ENCODE measurements around the gene MAD2L1. TPM values are rescaled to one million over a fixed set of nuclear protein-coding genes. Genes with fewer than 3 reads are reported as not detected.

Gene MAD2L1
- polyA plus RNA-seq, 3 donors from 2014 or later, result 7.8 to 10.7 (median 9.3) TPM

DNA sequence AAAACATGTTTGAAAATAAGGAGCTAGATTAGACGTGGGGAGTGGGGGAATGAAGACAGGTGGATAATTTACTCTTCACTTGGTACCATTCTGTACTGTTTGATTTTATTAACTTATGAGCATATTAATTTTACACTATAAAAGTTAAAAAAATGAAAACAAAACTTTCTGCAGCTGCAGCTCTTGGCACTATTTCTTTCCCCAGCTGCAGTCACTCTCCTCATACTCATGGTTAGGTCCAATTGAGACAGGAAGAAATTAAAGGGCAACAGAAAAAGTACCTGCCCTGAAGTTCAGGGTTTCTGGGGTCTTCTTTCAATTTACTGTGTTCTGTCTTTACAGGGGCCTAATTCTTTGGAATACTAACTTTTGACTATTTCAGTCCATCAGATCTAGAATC is 15.4 kb downstream of the MAD2L1 start:
- no peaks in the 10 kb centered on the region for H3K9me3 Mint-ChIP-seq
- H3K4me3 Mint-ChIP-seq, result no peak overlapping the region
- H3K4me1 Mint-ChIP-seq, result peaks cover 0 to 5% of the 10 kb centered on the region in 2 donors
- DNase-seq, result no peak
- no peaks in the 10 kb centered on the region for H3K27me3 Mint-ChIP-seq (ENCODE audit: low read depth in 3 of 3)
- no peak overlapping the region for H3K27ac Mint-ChIP-seq
- no peaks in the 10 kb centered on the region for H3K36me3 Mint-ChIP-seq

DNA sequence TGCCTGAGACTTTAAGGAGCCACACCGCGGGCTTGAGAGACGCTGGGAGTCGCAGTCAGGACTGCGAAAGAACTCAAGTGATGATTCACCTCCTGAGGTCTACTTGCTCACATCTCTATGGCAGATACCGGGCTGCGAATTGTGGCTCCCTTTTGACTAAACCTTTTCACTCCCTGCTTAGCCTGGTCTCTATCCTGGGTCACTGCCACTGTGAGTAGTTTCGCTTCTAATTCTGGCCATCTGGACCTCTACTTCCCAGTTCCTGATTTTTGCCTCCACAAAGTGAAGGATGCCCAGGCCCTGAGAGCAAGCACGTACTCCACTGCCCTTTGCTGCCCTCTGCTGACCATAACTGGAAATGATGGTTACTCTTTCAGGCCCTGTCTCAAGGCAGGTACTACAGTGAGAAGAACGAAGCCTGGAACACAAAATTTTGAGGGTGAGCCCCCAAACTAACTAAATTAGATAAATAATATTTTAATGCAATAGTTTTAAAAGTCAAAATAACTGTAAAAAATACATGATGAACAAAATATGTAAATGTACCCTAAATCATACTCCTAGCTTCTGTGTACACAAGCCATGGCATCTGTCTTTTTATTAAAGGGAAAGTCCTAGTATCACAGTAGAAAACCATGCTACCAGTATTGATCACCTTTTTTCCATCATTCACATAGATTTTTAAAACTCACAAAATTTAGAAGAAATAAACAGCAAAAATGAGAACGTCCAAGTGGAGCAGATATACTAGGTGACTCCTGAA is 16.7 kb downstream of the MAD2L1 start:
- no peaks in the 10 kb centered on the region for H3K9me3 Mint-ChIP-seq
- peak; percentile 59 to 70 (median 60) for DNase-seq
- no peak overlapping the region for H3K27ac Mint-ChIP-seq
- no peaks in the 10 kb centered on the region for H3K36me3 Mint-ChIP-seq
- H3K4me1 Mint-ChIP-seq, result peaks cover 0 to 5% of the 10 kb centered on the region in 2 donors
- H3K27me3 Mint-ChIP-seq (ENCODE audit: low read depth in 3 of 3), result peaks cover 0 to 2% (median 0%) of the 10 kb centered on the region in 3 donors
- H3K4me3 Mint-ChIP-seq, result peak overlapping the region in 3 of 5 donors; percentile 28 to 76 (median 70)

GRCh38 chr4:120043828-120044227 is 22.8 kb downstream of the MAD2L1 start:
- DNase-seq, result no peak
- Mint-ChIP-seq H3K9me3 (peaks cover 0 to 8% (median 5%) of the 10 kb centered on the region in 6 donors), H3K27ac (no peak overlapping the region), H3K27me3 (ENCODE audit: low read depth in 3 of 3) (peaks cover 0 to 7% (median 0%) of the 10 kb centered on the region in 3 donors), H3K4me3 (no peak overlapping the region), H3K4me1 (no peaks in the 10 kb centered on the region), H3K36me3 (peaks cover 0 to 5% (median 0%) of the 10 kb centered on the region in 3 donors)

DNA sequence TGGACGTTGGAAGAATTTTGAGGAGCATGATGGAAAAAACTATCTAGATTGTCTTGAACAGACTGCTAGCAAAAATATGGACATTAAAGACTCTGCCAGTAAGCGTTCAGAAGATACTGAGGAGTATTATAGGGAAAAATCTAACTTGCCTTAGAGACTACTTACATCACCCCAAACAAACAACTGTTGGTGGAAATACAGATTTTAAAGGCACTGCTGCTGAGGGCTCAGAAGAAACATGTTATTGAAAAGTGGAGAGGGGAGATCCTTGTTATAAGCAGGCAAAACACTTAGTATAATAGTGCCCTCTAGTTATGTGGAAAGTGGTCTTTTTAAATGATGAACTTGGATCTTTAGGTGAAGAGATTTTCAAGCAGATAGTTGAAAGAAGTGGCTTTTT is 29.2 kb downstream of the MAD2L1 start:
- Mint-ChIP-seq H3K27ac (no peak overlapping the region), H3K4me3 (no peak overlapping the region), H3K9me3 (peaks cover 0 to 2% (median 0%) of the 10 kb centered on the region in 6 donors), H3K4me1 (no peaks in the 10 kb centered on the region), H3K27me3 (ENCODE audit: low read depth in 3 of 3) (peaks cover 4 to 14% (median 7%) of the 10 kb centered on the region in 3 donors), H3K36me3 (no peaks in the 10 kb centered on the region)
- DNase-seq, result no peak

DNA sequence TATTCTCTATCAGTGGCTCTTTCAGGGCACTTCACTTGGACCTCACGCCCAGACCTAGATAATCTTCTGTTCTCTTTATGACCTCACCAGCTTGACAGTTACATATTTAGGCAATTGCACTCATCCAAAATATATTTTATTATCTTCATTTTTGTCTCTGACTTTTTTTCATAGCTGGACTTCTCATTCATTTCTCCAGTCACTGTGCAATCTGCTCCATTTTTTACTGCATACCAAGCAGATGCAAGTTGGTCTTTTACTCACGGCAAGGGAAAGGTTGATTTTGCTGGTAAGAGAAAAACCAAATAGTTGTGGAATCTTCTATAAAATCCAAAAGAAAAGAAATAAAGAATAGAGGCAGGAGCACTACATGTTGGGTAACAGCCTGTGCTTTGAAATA is 31.7 kb downstream of the MAD2L1 start:
- H3K36me3 Mint-ChIP-seq, result no peaks in the 10 kb centered on the region
- no peaks in the 10 kb centered on the region for H3K4me1 Mint-ChIP-seq
- H3K27ac Mint-ChIP-seq, result no peak overlapping the region
- peaks cover 4 to 14% (median 4%) of the 10 kb centered on the region in 3 donors for H3K27me3 Mint-ChIP-seq (ENCODE audit: low read depth in 3 of 3)
- no peak overlapping the region for H3K4me3 Mint-ChIP-seq
- peaks cover 0 to 2% (median 0%) of the 10 kb centered on the region in 6 donors for H3K9me3 Mint-ChIP-seq
- DNase-seq, result no peak

GRCh38 chr4:120026853-120027252 is 39.8 kb downstream of the MAD2L1 start:
- no peaks in the 10 kb centered on the region for H3K4me1 Mint-ChIP-seq
- H3K27ac Mint-ChIP-seq, result no peak overlapping the region
- no peak for DNase-seq
- no peaks in the 10 kb centered on the region for H3K9me3 Mint-ChIP-seq
- no peaks in the 10 kb centered on the region for H3K36me3 Mint-ChIP-seq
- H3K4me3 Mint-ChIP-seq, result no peak overlapping the region
- peaks cover 0 to 5% (median 0%) of the 10 kb centered on the region in 3 donors for H3K27me3 Mint-ChIP-seq (ENCODE audit: low read depth in 3 of 3)

GRCh38 chr4:120025516-120025915 is 41.1 kb downstream of the MAD2L1 start:
- DNase-seq, result no peak
- H3K27me3 Mint-ChIP-seq (ENCODE audit: low read depth in 3 of 3), result peaks cover 0 to 5% (median 0%) of the 10 kb centered on the region in 3 donors
- no peaks in the 10 kb centered on the region for H3K36me3 Mint-ChIP-seq
- no peaks in the 10 kb centered on the region for H3K9me3 Mint-ChIP-seq
- no peak overlapping the region for H3K27ac Mint-ChIP-seq
- no peaks in the 10 kb centered on the region for H3K4me1 Mint-ChIP-seq
- H3K4me3 Mint-ChIP-seq, result no peak overlapping the region

- DNase-seq, result no peak
- no peaks in the 10 kb centered on the region for H3K4me1 Mint-ChIP-seq
- H3K27me3 Mint-ChIP-seq (ENCODE audit: low read depth in 3 of 3), result peaks cover 2 to 6% (median 3%) of the 10 kb centered on the region in 3 donors
- no peak overlapping the region for H3K4me3 Mint-ChIP-seq
- peaks cover 0 to 16% (median 0%) of the 10 kb centered on the region in 6 donors for H3K9me3 Mint-ChIP-seq
- H3K36me3 Mint-ChIP-seq, result no peaks in the 10 kb centered on the region
- no peak overlapping the region for H3K27ac Mint-ChIP-seq
Observed at GRCh38 chr4:120018786-120019185, 47.9 kb downstream of the MAD2L1 start.

DNA sequence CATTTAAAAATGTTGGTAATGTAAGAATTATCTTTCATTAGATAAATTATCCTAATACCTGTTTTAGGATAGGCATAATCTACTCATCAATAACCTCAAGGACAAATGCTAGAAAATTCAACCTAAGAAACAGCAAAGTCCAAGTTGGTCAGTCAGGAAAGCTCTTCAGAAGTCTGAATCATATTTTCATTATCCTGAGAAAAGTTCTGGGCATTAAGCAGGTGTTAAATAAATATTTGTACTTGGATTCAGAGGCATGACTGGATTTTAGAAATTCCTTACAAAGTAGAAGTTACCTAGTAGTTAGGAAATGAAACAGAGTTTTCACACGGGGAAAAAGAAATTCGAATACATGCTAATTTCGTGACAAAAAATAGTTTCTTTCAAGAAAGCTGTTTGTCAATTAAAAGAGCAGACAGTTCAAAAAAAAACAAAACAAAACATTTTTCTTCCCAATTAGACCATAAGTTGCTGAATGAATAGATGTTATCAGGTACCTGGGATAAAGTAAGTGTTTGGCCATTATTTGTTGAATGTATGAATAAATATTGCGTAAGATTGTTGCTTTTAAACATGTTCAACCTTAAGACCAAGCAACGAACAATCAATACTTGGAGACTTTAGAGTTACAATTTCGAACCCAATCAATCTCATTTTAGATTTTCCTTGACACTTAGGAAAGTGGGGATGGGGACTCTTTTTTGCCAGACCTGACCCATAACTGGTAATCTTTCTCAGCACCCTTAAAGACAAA is 48.5 kb downstream of the MAD2L1 start:
- Mint-ChIP-seq H3K27ac (no peak overlapping the region), H3K27me3 (ENCODE audit: low read depth in 3 of 3) (peaks cover 2 to 6% (median 3%) of the 10 kb centered on the region in 3 donors), H3K36me3 (no peaks in the 10 kb centered on the region), H3K9me3 (peaks cover 0 to 16% (median 0%) of the 10 kb centered on the region in 6 donors), H3K4me1 (no peaks in the 10 kb centered on the region), H3K4me3 (no peak overlapping the region)
- no peak for DNase-seq

- Mint-ChIP-seq H3K4me1 (no peaks in the 10 kb centered on the region), H3K36me3 (no peaks in the 10 kb centered on the region), H3K27ac (no peak overlapping the region), H3K4me3 (no peak overlapping the region), H3K27me3 (ENCODE audit: low read depth in 3 of 3) (peaks cover 4 to 6% (median 4%) of the 10 kb centered on the region in 3 donors), H3K9me3 (peaks cover 0 to 16% (median 0%) of the 10 kb centered on the region in 6 donors)
- no peak for DNase-seq
Observed at GRCh38 chr4:120011725-120012124, 54.9 kb downstream of the MAD2L1 start.

DNA sequence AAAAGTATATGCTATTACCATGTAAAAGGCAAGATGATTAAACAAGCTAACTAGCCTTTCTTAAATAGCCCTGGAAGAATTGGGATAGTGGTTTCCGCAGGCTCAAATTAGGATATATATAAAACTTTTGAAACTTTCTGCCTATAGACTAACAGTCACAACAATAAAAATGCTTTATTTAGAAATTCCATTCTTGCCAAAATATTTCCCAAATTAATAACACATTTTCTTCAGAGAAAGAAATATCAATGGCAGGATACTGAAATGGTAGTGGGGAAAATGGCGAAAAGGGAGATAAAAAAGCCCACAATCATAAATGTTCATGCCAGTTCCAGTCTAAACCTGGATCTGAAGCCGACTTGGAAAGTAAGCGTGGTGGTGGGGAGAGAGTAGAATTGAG is 56.0 kb downstream of the MAD2L1 start:
- Mint-ChIP-seq H3K27me3 (ENCODE audit: low read depth in 3 of 3) (peaks cover 2 to 4% (median 4%) of the 10 kb centered on the region in 3 donors), H3K4me3 (no peak overlapping the region)
- DNase-seq, result no peak

DNA sequence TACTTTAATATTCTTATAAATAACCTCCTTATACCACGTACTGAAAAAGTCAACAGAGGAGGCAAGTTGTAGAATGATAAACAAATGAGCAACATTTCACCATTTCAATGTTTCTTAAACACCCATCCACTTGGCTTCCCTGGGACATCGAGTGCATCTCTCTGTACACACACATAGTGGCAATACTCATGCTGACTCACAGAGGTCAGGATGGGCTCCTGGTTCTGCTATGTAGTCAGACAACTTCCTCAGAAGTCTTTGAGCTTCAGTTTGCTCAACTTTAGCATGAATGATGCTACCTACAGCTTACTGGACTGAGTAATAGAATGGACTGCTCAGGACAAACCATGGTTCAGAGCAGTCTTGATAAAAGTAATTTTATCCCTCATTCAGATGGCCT is 56.9 kb downstream of the MAD2L1 start:
- no peaks in the 10 kb centered on the region for H3K36me3 Mint-ChIP-seq

More for the DNA sequence above, 56.0 kb downstream of the MAD2L1 start:
- no peak overlapping the region for H3K27ac Mint-ChIP-seq
- peaks cover 0 to 8% (median 0%) of the 10 kb centered on the region in 6 donors for H3K9me3 Mint-ChIP-seq
- no peaks in the 10 kb centered on the region for H3K4me1 Mint-ChIP-seq
- no peaks in the 10 kb centered on the region for H3K36me3 Mint-ChIP-seq

GRCh38 chr4:120008957-120009356 is 57.7 kb downstream of the MAD2L1 start:
- H3K27ac Mint-ChIP-seq, result no peak overlapping the region
- no peaks in the 10 kb centered on the region for H3K36me3 Mint-ChIP-seq
- peaks cover 0 to 6% (median 1%) of the 10 kb centered on the region in 6 donors for H3K9me3 Mint-ChIP-seq
- H3K27me3 Mint-ChIP-seq (ENCODE audit: low read depth in 3 of 3), result peaks cover 2 to 4% (median 2%) of the 10 kb centered on the region in 3 donors
- no peak overlapping the region for H3K4me3 Mint-ChIP-seq
- no peaks in the 10 kb centered on the region for H3K4me1 Mint-ChIP-seq
- no peak for DNase-seq

More for the DNA sequence above, 56.9 kb downstream of the MAD2L1 start:
- no peak overlapping the region for H3K4me3 Mint-ChIP-seq
- H3K4me1 Mint-ChIP-seq, result no peaks in the 10 kb centered on the region
- H3K27me3 Mint-ChIP-seq (ENCODE audit: low read depth in 3 of 3), result peaks cover 2 to 4% (median 4%) of the 10 kb centered on the region in 3 donors
- no peak overlapping the region for H3K27ac Mint-ChIP-seq
- H3K9me3 Mint-ChIP-seq, result peaks cover 0 to 5% (median 1%) of the 10 kb centered on the region in 6 donors
- DNase-seq, result no peak

DNA sequence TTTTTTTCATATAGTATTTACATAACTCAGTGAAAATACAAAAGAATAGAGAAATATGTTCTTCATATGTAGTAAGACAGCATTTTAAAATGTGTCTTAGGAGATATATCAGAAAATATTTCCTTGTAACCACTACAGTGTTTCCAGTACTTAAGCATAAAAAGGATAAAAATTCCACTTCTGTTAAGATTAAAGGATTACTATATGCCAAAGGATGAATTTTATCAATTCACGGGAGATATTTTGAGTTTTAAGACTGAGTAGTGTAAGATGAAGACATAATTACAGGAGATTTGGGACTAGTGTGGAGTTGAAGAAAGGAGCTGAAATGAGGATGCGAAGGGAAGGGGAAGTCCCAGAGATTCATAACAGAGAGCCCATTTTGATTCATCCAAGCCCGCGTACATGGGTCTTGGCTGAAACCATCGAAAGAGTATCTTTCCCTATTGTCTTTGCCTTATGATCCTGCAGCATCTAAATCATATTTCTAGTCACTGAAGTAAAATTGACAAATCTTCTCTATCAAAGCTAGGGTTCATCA is 58.7 kb downstream of the MAD2L1 start:
- Mint-ChIP-seq H3K4me3 (no peak overlapping the region), H3K27ac (no peak overlapping the region), H3K9me3 (peaks cover 0 to 6% (median 1%) of the 10 kb centered on the region in 6 donors), H3K4me1 (no peaks in the 10 kb centered on the region), H3K36me3 (no peaks in the 10 kb centered on the region), H3K27me3 (ENCODE audit: low read depth in 3 of 3) (peaks cover 1 to 4% (median 2%) of the 10 kb centered on the region in 3 donors)
- no peak for DNase-seq

Measured in immature natural killer cell (primary cell).